Endometrial microvascular endothelial cells (primary cell): ENCODE data around the gene CDC42. TPM values are rescaled to one million over a fixed set of nuclear protein-coding genes. Genes with fewer than 3 reads are reported as not detected.

Experiments
- in situ Hi-C: cut with HindIII; loops from 2 replicates; pipeline ENCODE4 v1.10.0; 2017; ENCODE audit warnings: low sequenced_read_pairs, low pct_unique_long_range_greater_than_20kb; ENCODE audit errors: inconsistent ontology term
- total RNA-seq: library from RNA; depleted of rRNA; stranded (reverse); fragments of >200 nt; gene quantifications from one replicate; pipeline ENCODE4 v1.2.3, GENCODE V29; 2015; ENCODE audit errors: inconsistent ontology term

CDC42 gene
- total RNA-seq, 1 donor from 2014 or later = 554 TPM

- in situ Hi-C loops = loop anchor here (10.0 kb wide), 1 partner anchor 45 kb away; the partner anchor contains the start of gene CDC42
Observed at GRCh38 chr1:22100168-22100567, 47.7 kb downstream of the CDC42 start.

GRCh38 chr1:22101199-22101598 is 48.7 kb downstream of the CDC42 start:
- in situ Hi-C loops = loop anchor here (10.0 kb wide), 1 partner anchor 46 kb away; the partner anchor contains the start of gene CDC42

- in situ Hi-C loops = loop anchor here (10.0 kb wide), 1 partner anchor 47 kb away; the partner anchor contains the start of gene CDC42
Observed at GRCh38 chr1:22101995-22102394, 49.5 kb downstream of the CDC42 start.

DNA sequence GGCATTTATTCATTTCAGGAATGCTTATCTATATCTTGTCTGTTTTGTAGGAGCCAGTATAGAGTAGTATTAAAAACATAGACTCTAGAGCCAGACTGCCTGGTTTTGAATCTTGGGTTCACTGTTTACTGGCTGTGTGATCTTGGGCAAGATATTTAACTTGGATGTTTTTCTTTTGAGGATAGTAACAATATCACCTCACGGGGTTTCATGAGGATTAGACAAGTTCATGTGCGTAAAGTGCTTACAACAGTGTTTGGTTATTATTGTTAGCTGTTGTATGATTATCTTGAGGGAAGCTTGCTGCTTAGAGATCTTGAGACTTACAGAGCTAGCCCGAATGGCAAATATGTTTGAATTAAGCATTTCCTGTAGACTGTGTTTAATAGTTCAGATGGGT is 50.2 kb downstream of the CDC42 start:
- in situ Hi-C loops = loop anchor here (10.0 kb wide), 1 partner anchor 48 kb away; the partner anchor contains the start of gene CDC42

- in situ Hi-C loops = loop anchor here (10.0 kb wide), 1 partner anchor 49 kb away; the partner anchor contains the start of gene CDC42
Observed at GRCh38 chr1:22104094-22104493, 51.6 kb downstream of the CDC42 start.

GRCh38 chr1:22104865-22105437 is 52.4 kb downstream of the CDC42 start:
- in situ Hi-C loops = loop anchor here (10.0 kb wide), 1 partner anchor 50 kb away; the partner anchor contains the start of gene CDC42

GRCh38 chr1:22105611-22106207 is 53.2 kb downstream of the CDC42 start:
- in situ Hi-C loops = loop anchor here (10.0 kb wide), 1 partner anchor 51 kb away; the partner anchor contains the start of gene CDC42

DNA sequence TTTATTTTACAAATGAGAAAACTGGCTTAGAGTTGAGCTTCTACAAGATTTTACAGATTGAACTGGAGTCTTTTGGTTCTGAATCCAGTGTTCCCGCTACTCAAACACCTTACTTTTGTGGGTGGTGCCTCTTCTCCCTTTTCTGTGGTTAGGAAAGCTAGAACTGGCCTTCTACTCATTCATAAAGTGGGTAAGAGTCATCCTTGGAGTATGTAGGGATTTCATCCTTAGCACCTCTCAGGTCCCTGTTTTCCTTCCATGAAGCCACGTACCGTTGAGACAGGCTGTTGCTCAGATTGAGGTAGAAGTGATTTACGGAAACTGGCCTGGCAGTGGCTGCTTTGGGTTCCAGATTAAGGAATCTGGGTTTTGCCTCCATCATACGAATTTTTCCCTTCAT is 54.6 kb downstream of the CDC42 start:
- in situ Hi-C loops = loop anchor here (10.0 kb wide), 1 partner anchor 52 kb away; the partner anchor contains the start of gene CDC42

GRCh38 chr1:22108339-22109105 is 56.0 kb downstream of the CDC42 start:
- in situ Hi-C loops = loop anchor here (10.0 kb wide), 1 partner anchor 54 kb away; the partner anchor contains the start of gene CDC42

DNA sequence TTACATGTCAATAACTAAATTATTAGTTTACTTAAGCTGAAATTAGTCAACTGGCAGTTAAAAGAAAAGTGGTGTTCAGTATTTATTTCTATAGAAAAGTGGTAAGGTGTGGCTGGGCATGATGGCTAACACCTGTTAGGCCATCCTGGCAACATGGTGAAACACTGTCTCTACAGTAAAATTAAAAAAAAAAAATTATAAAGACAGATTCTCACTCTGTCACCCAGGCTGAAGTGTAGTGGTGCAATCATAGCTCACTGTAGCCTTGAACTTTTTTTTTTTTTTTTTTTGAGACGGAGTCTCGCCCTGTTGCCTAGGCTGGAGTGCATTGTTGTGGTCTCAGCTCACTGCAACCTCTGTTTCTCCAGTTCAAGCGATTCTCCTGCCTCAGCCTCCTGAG is 57.5 kb downstream of the CDC42 start:
- in situ Hi-C loops = no loop called here

- in situ Hi-C loops = no loop called here
Observed at GRCh38 chr1:22111115-22111514, 58.6 kb downstream of the CDC42 start.

GRCh38 chr1:22111620-22112019 is 59.1 kb downstream of the CDC42 start:
- in situ Hi-C loops = no loop called here

GRCh38 chr1:22112554-22112953 is 60.0 kb downstream of the CDC42 start:
- in situ Hi-C loops = no loop called here

GRCh38 chr1:22114083-22115012 is 61.8 kb downstream of the CDC42 start:
- in situ Hi-C loops = no loop called here

GRCh38 chr1:22115286-22115685 is 62.8 kb downstream of the CDC42 start:
- in situ Hi-C loops = no loop called here

- in situ Hi-C loops = no loop called here
Observed at GRCh38 chr1:22117238-22117637, 64.7 kb downstream of the CDC42 start.

- in situ Hi-C loops = no loop called here
Observed at GRCh38 chr1:22117851-22118250, 65.3 kb downstream of the CDC42 start.

DNA sequence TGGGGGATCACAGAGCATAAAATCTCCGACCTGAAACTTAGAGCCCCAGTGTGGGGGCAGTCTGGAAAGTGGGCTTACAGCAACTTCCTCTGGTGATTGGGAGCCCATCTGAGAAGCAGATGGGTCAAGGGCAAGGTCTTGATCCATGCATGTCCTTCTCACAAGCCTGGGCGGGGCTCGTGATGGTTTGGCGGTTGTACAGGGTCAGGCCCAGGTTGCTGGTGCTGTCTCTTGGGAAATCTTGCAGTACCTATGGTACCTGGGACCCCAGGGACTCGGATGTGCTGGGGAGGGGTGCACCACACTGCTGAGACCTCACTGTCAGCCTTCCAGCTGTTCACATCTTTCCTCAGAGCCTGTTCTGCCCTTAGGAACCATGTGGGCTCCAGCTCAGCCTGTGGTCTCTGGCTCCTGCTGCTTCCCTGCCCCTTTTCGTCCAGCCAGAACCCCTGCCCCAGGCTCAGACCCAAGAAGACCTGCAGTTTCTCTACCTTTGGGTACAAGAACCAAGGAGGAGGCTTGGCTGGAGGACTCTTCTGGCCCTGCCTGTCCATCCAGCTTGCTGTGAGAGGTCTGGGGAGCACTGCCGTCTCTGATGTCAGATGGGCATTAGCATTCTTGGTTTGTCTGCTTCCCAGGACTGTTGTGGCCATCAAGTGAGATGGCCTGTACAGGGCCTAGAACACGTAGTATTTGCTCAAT is 65.9 kb downstream of the CDC42 start:
- in situ Hi-C loops = no loop called here
